Activated CD8-positive, alpha-beta memory T cell treated with anti-CD3 and anti-CD28 coated beads for 48 hours (primary cell): Measurements from ENCODE around the gene C5orf15.
"Not testable (repeated sequence)": the region's sequence is repeated elsewhere in the genome, so short reads cannot be mapped to it uniquely, and the experiment has no call there.

Experiments
- DNase-seq, 3 experiments: peaks; one replicate each; pipeline ENCODE4 v3.0.0-alpha.2; 2020; ENCODE audit warnings: low read depth in 2 of 3, low spot score in 2 of 3

C5orf15 gene

GRCh38 chr5:133963493-133964128 lies 4.8 kb downstream of the C5orf15 start:
- no peak for DNase-seq

GRCh38 chr5:133962801-133963476 lies 5.5 kb downstream of the C5orf15 start:
- DNase-seq, result no peak

DNA sequence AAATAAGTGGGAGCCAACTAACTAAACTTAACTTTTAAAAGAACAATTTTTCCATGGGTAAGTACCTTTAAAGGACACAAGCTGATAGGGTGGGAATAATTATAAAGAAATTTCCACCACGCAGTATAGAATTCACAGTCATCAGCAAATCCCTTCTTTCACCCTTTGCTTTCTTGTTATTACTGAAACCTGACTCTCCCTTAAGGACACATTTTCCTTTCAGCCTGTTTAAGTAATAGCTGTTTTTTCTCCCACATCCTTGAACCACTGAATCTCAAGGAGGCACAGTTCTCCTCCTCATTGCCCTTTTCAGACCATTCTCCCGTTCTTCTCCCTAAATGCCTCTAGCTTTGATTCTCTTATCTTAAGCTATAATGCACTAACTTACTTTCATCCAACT lies 6.3 kb downstream of the C5orf15 start:
- no peak for DNase-seq

GRCh38 chr5:133959643-133960042 lies 8.8 kb downstream of the C5orf15 start:
- no peak for DNase-seq

DNA sequence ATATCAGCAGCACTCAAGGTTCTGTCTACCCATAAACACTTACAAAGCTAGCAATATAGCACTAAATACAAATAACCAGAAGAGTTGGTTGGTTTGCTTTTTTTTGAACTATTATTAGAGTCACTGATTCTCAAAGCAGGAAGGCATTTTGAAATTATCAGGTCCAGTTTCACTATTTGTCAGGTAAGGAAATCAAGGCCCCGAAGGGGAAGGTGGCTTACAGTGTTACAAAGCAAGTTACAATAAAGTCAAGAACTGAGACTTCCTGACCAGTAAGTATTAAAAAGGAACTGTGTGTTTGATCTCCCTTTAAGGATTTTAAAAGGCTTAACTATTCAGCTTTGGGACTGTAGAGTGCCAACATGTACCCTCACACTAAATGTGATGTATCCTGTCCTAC lies 10.8 kb downstream of the C5orf15 start:
- DNase-seq, result no peak

DNA sequence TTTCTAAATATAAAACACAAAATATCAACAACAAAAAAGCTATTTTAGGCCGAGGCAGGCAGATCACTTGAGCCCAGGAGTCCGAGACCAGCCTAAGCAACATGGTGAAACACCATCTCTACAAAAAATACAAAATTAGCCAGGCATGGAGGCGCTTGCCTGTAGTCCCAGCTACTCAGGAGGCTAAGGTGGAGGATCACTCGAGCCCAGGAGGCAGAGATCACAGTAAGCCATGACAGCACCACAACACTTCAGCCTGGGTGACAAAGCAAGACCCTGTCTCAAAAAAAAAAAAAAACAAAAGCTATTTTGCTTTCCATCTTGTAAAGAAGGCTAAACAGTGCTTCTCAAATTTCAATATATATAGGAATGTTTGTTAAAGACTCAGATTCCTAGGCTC lies 11.3 kb downstream of the C5orf15 start:
- no peak for DNase-seq

DNA sequence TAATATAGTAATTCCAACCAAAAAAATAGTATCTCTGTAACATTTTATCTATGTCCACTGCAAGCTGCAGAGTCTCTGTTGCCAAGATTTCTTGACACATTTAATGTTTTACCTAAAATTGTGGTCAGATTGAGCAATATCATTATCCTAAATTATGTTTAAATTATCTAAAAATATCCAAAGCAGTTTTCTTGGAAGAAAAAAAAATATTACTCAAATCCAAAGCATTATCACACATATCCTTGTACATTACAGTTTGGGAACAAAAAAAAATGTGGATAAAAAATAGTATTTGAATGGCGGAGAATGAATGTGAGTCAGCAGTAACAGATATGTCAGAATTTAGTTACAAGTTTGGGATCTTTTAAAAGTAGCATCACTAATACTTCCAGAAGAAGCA lies 12.2 kb downstream of the C5orf15 start:
- not testable (repeated sequence) for DNase-seq

- DNase-seq, result no peak
Measured at GRCh38 chr5:133953568-133954145, 14.8 kb downstream of the C5orf15 start.

DNA sequence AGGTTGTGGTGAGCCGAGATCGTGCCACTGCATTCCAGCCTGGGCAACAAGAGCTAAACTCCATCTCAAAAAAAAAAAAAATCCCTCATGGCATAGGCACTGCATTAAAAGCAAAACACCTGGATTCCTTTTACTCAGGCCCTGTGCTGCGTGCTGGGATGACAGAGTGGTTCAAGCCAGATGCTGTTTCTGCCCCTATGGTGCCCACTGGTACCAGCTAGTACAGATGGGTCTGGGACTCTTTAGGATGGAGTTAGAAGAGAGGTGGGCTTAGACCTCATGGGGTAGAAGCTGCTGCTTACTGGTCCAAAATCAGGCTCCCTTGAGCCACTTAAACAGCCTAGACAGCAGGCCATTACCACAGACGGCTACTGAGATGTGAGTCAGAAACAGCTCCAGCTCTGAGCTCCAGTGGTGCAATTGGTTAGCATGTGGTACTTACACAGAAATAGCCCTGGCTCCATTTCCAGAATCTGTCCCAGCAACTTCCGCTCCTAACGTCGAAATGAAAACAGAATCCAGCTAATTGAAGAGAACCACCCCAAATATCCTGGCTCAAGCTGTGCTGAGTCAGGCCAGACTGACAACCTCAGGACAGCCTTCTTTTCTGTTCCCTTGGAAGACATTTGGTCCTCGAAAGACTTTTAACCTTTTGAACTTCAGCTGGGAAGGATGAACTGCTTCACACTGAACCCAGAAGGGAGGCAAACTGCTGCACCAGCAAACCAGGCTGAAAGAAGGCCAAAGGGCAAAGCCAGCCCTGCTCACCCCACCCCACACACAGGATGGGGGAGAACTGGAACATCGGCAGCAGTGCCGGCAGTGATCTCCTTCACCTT lies 15.5 kb downstream of the C5orf15 start:
- no peak for DNase-seq

DNA sequence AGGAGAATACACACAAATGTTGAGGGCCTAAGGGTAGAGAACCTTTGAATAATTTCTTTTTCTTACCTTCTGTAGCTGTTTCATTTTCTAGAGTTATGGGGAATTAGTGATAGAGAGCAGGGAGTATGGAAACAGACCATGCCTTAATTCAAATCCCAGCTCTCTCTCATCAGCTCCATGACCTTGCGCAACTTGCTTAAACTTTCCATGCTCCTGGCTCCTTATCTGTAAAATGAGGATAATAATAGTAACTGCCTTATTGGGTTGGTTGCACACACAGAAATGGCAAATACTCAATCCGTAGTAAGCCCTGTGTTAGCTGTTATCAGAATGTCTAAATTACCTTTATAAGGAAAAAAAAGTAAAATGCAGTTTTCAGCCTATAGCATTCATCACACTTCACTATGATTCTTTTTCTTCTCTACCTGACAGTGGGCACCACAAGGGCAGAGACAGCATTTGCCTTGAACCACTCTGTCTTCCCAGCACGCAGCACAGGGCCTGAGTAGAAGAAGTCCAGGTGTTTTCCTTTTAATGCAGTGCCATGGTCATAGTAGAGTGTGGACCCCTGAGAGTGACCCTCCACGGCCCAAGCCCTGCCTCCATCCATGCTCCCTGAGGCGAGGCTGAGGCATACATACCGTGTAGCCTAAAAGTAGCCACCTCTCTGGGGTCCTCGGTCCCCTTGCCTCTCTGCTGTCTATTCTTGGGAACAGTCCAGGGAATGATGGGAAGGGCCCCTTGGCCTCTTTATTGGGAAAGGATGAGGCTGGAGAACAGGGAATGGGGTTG lies 17.4 kb downstream of the C5orf15 start:
- no peak for DNase-seq

- DNase-seq, result no peak
Measured at GRCh38 chr5:133948721-133949120, 19.7 kb downstream of the C5orf15 start.

GRCh38 chr5:133947431-133947841 lies 21.0 kb downstream of the C5orf15 start:
- DNase-seq, result no peak

DNA sequence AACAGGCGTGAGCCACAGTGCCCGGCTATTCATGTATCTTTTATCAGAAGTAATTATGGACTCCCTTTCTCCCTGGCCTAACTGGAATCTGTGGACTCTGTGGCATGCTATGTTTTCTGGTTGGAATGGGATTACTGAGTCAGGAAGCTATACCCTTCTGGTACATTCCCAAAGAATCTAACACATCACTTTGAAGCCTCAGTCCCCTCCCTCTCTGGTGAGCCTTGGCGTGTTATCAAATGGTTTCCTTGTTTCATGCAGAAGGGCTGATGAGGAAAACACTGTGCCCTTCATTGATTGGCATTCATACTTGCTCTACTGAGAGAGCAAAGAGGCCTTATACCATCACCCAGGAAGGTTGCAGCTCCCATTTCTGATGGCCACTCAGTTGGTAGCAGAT lies 22.9 kb downstream of the C5orf15 start:
- no peak for DNase-seq

- DNase-seq, result peak in 1 of 3 experiments; percentile 31
Measured at GRCh38 chr5:133944263-133945185, 23.9 kb downstream of the C5orf15 start.

DNA sequence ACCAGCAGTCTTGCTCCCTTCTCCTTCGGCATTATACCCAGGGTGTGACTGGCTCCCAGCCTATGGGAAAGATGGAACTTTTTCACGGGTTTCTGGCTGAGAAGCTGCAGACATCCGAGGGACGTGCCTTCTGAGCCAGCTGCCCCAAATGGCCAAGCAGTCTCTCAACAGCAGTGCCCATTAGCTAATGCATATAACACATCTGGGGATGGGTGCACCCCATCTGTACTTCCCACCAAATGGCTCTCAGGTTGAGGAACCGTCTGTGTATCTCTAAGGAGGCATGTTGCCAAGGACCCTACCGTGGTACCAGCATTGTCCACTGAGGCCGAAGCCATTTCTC lies 25.0 kb downstream of the C5orf15 start:
- DNase-seq, result no peak

DNA sequence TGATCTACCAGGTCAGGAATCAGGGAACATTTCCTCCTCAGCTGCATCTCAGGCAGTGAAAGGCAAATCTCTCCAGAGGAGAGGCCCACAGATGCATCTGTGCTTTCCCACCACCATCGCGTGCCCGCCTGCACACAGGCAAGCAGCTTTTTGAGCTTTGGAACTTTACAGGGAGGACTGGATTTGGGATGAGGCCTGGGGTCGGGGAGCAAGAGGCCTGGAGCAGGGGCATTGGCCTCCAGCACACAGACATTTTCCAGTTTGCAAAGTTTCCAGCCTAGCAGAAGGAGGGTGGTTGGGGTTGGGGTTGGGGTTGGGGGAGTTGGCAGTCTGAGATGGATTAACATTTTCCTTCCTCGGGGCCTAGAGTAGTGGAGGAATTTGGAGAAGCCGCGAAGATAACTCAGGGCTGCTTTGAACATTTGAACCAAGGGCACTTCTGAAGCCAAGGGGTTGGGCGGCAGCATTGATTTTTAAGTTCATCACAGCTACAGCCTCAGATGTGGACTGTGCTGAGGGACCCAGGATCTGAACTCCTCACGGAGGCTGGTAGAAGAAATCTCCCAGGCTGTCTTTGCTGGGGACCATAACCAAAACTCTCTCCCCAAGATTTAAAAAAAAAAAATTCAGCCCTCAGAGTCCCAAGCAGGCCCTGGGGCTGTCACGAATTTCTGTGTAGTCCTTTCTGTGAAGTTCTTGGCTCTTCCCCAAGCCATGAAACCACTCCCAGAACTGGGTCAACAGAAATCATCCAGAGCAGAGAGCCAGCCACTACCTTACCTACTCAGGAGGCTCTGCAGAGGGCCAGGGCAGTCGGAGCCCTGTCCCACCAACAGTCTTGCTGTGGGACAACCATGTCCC lies 25.6 kb downstream of the C5orf15 start:
- no peak for DNase-seq

DNA sequence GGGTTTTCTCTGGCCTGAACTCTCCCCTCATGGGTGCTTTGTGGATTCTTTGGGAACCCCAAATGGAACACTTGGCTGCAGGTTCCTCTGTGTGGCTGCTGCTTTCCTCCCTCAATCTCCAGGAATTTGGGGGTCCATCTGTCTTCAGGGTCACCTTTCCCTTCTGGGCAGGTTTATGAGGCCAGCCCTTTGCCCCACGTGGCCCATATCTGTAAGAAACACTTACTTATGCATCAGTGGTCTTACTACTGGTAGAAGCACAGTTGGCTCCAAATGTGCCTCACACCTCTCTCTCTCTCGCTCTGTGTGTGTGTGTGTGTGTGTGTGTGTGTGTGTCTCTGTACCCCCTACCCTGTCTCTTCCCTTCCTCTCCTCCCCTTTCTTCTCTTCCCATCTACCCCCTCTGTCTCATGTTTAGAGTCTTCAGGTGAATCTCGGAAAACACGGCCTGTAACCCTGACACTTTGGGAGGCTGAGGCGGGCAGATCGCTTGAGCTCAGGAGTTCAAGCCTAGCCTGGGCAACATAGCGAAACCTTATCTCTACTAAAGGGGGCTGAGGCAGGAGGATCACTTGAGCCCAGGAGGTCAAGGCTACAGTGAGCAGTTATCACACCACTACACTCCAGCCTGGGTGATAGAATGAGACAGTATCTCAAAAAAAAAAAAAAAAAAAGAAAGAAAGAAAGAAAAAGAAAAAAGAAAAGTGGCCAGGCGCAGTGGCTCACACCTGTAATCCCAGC lies 26.8 kb downstream of the C5orf15 start:
- no peak for DNase-seq

- DNase-seq, result no peak
Measured at GRCh38 chr5:133939668-133940067, 28.8 kb downstream of the C5orf15 start.
